Nephron (organoid): ENCODE measurements around the gene SPEM3.
A peak's percentile ranks its signal among the peaks of the same experiment; 100 is the strongest.

Source experiments
- H3K27ac Mint-ChIP-seq, 3 experiments: 2 replicates each; pipeline ENCODE4 v1.8.0; 2020; ENCODE audit warnings: mixed read lengths in 3 of 3, mild to moderate bottlenecking in 2 of 3, moderate library complexity in 1 of 3
- H3K27me3 Mint-ChIP-seq: 2 replicates; pipeline ENCODE4 v1.8.0; 2021; ENCODE audit warnings: low read depth, mild to moderate bottlenecking, moderate library complexity, mixed read lengths
- H3K36me3 Mint-ChIP-seq: 2 replicates; pipeline ENCODE4 v1.8.0; 2020; ENCODE audit warnings: low read depth, mixed read lengths
- H3K4me1 Mint-ChIP-seq: 2 replicates; pipeline ENCODE4 v1.8.0; 2020; ENCODE audit warnings: mixed read lengths
- H3K4me3 Mint-ChIP-seq, 3 experiments: 2 replicates each; pipeline ENCODE4 v1.8.0; 2020; ENCODE audit warnings: mild to moderate bottlenecking in 3 of 3, mixed read lengths in 3 of 3, moderate library complexity in 2 of 3
- H3K9me3 Mint-ChIP-seq: 2 replicates; pipeline ENCODE4 v1.8.0; 2020; ENCODE audit warnings: mixed read lengths
- CTCF ChIP-seq, 3 experiments: fragments of 200-600 bp; sonication (generic); IDR thresholded peaks; one replicate each; pipeline ENCODE4 v1.5.0; 2021; ENCODE audit warnings: antibody characterized with exemption in 3 of 3; ENCODE audit not compliant: unreplicated experiment in 3 of 3

Gene SPEM3

DNA sequence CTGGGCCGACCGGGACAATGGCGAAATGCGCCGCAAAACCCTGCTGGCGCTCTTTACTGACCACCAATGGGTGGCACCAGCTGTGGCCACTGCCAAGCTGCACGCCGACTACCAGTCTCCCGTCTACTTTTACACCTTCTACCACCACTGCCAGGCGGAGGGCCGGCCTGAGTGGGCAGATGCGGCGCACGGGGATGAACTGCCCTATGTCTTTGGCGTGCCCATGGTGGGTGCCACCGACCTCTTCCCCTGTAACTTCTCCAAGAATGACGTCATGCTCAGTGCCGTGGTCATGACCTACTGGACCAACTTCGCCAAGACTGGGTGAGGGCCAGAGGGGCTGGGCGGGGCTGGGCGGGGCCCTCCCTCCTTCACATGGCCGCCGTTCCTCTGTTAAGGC is 12.9 kb upstream of the SPEM3 start:
- Mint-ChIP-seq H3K9me3 (no peaks in the 10 kb centered on the region), H3K27me3 (no peaks in the 10 kb centered on the region), H3K4me3 (no peak overlapping the region), H3K36me3 (peaks cover 19% of the 10 kb centered on the region), H3K4me1 (no peaks in the 10 kb centered on the region), H3K27ac (no peak overlapping the region)
- TF ChIP-seq CTCF (IDR thresholded peaks at IDR 0.05; ENCODE audit: unreplicated experiment in 3 of 3) = no peak

- no peaks in the 10 kb centered on the region for H3K27me3 Mint-ChIP-seq
- H3K4me3 Mint-ChIP-seq = no peak overlapping the region
- no peak for TF ChIP-seq CTCF (IDR thresholded peaks at IDR 0.05; ENCODE audit: unreplicated experiment in 3 of 3)
- H3K27ac Mint-ChIP-seq = peak overlapping the region; percentile 1 to 14 (median 13)
- no peaks in the 10 kb centered on the region for H3K4me1 Mint-ChIP-seq
- H3K9me3 Mint-ChIP-seq = no peaks in the 10 kb centered on the region
- peaks cover 18% of the 10 kb centered on the region for H3K36me3 Mint-ChIP-seq
These were observed 12.3 kb upstream of the SPEM3 start for GRCh38 chr17:7416323-7416722.

- no peaks in the 10 kb centered on the region for H3K4me1 Mint-ChIP-seq
- H3K27ac Mint-ChIP-seq = no peak overlapping the region
- H3K27me3 Mint-ChIP-seq = no peaks in the 10 kb centered on the region
- H3K9me3 Mint-ChIP-seq = no peaks in the 10 kb centered on the region
- peaks cover 18% of the 10 kb centered on the region for H3K36me3 Mint-ChIP-seq
- no peak for TF ChIP-seq CTCF (IDR thresholded peaks at IDR 0.05; ENCODE audit: unreplicated experiment in 3 of 3)
- no peak overlapping the region for H3K4me3 Mint-ChIP-seq
These were observed 11.5 kb upstream of the SPEM3 start for GRCh38 chr17:7417056-7417655.

- TF ChIP-seq CTCF (IDR thresholded peaks at IDR 0.05; ENCODE audit: unreplicated experiment in 3 of 3) = no peak
- Mint-ChIP-seq H3K27ac (peak overlapping the region in 1 of 3 experiments; percentile 78), H3K4me1 (peaks cover 3% of the 10 kb centered on the region), H3K4me3 (no peak overlapping the region), H3K27me3 (no peaks in the 10 kb centered on the region), H3K36me3 (peaks cover 11% of the 10 kb centered on the region), H3K9me3 (no peaks in the 10 kb centered on the region)
These were observed 10.0 kb upstream of the SPEM3 start for GRCh38 chr17:7418472-7419152.

DNA sequence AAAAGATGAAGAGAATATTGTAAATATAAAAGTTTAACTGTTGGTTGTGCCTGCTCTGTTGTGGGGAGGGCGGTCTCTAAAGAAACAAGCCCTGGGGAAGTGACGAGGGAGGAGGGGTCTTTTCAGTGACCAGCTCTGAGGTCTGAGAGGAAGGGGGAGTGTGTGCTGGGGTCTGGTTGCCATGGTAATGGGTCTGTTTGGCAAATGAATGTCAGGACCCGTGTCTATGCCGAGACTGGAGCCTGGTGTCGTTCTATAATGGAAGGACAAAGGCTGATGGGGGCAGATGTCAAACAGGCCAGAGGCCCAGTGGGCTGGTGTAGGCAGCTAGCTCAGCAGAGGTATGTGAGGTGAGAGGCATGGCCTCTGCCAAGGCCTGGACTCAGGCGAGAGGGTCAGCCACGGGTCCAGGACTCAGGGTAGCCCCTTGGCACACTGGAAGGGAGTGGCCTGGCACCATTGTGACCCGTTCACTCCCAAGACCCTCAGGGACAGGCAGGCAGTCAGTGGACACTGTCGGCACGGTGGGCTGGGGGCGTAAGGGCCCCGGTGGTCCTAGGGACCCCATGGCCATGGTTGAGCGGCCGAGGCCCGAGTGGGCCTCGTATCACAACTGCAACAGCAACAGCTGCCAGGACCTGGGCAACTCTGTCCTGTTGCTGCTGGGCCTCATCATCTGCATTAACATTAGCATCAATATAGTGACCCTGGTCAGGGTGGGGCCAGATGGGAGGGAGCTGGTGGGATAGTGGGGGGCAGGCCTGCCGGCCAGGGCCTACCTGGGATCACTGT is 8.6 kb upstream of the SPEM3 start, which contains the start of gene SPEM1:
Gene SPEM1, plus strand, starts transcription at position 506 of the 792 bp plus-strand sequence. Its CDS starts 61 bp downstream, at position 567.
- Mint-ChIP-seq H3K36me3 (peaks cover 11% of the 10 kb centered on the region), H3K27me3 (peaks cover 4% of the 10 kb centered on the region), H3K4me1 (peaks cover 6% of the 10 kb centered on the region)

More for the DNA sequence above, 8.6 kb upstream of the SPEM3 start, which contains the start of gene SPEM1:
- no peak within 1 kb of the TSS for H3K4me3 Mint-ChIP-seq
- H3K27ac Mint-ChIP-seq = peak within 1 kb of the TSS in 2 of 3 experiments; percentile 40 to 78
- H3K9me3 Mint-ChIP-seq = no peaks in the 10 kb centered on the region
- no peak for TF ChIP-seq CTCF (IDR thresholded peaks at IDR 0.05; ENCODE audit: unreplicated experiment in 3 of 3)
